NCI-H2107 treated with DMSO at 0.1 percent for 48 hours (cell line): ENCODE results near the gene SNX24.
"Not testable (repeated sequence)": the region's sequence is repeated elsewhere in the genome, so short reads cannot be mapped to it uniquely, and the experiment has no call there.

Experiments
- DNase-seq: peaks from one replicate; lab custom pipeline; 2025; ENCODE audit not compliant: unreplicated experiment; lab: John Stamatoyannopoulos, UW

SNX24 gene

GRCh38 chr5:122959740-122960445 is 114.5 kb downstream of the SNX24 start:
- no peak for DNase-seq

GRCh38 chr5:122963305-122963704 is 117.9 kb downstream of the SNX24 start:
- no peak for DNase-seq

GRCh38 chr5:122965111-122965510 is 119.7 kb downstream of the SNX24 start:
- DNase-seq: peak; percentile 52

- DNase-seq: peak; percentile 15
Measured at GRCh38 chr5:122967085-122967484, 121.7 kb downstream of the SNX24 start.

GRCh38 chr5:122967625-122968024 is 122.2 kb downstream of the SNX24 start:
- peak; percentile 38 for DNase-seq

- DNase-seq: not testable (repeated sequence)
Measured at GRCh38 chr5:122968056-122968455, 122.6 kb downstream of the SNX24 start.

- DNase-seq: no peak
Measured at GRCh38 chr5:122971333-122971732, 125.9 kb downstream of the SNX24 start.

- DNase-seq: no peak
Measured at GRCh38 chr5:122972877-122973276, 127.5 kb downstream of the SNX24 start.

GRCh38 chr5:122973759-122974158 is 128.3 kb downstream of the SNX24 start:
- DNase-seq: not testable (repeated sequence)

GRCh38 chr5:122974251-122974650 is 128.8 kb downstream of the SNX24 start:
- DNase-seq: not testable (repeated sequence)

- DNase-seq: no peak
Measured at GRCh38 chr5:122977319-122977718, 131.9 kb downstream of the SNX24 start.

- DNase-seq: no peak
Measured at GRCh38 chr5:122978068-122978467, 132.7 kb downstream of the SNX24 start.

- no peak for DNase-seq
Measured at GRCh38 chr5:122978644-122979297, 133.4 kb downstream of the SNX24 start.

- DNase-seq: no peak
Measured at GRCh38 chr5:122981846-122982245, 136.4 kb downstream of the SNX24 start.

GRCh38 chr5:122982376-122982775 is 137.0 kb downstream of the SNX24 start:
- DNase-seq: no peak

GRCh38 chr5:122984425-122984824 is 139.0 kb downstream of the SNX24 start:
- no peak for DNase-seq

GRCh38 chr5:122985006-122985700 is 139.7 kb downstream of the SNX24 start:
- no peak for DNase-seq

GRCh38 chr5:122985954-122986721 is 140.7 kb downstream of the SNX24 start:
- DNase-seq: no peak

- DNase-seq: no peak
Measured at GRCh38 chr5:122996091-122996490, 150.7 kb downstream of the SNX24 start.

GRCh38 chr5:122997294-122997693 is 151.9 kb downstream of the SNX24 start:
- DNase-seq: no peak

GRCh38 chr5:122999947-123000563 is 154.6 kb downstream of the SNX24 start:
- DNase-seq: no peak
